Peyer's patch (tissue), 4 donors: ENCODE measurements around the gene GPRIN3.

Experiments used
- CTCF ChIP-seq, 6 experiments: fragments of 450-650 bp in 4 of 6; fragments of 200-600 bp in 2 of 6; sonication (generic) in 1 of 6; IDR thresholded peaks; one replicate each; pipeline ENCODE4 v1.5.1; 2017 to 2019; ENCODE audit warnings: antibody characterized with exemption in 6 of 6, mild to moderate bottlenecking in 3 of 6, moderate library complexity in 1 of 6
- POLR2A ChIP-seq, 2 donors: fragments of 450-650 bp; IDR thresholded peaks; one replicate each; pipeline ENCODE4 v1.5.1; 2017; ENCODE audit warnings: antibody characterized with exemption in 2 of 2, mild to moderate bottlenecking in 2 of 2, moderate library complexity in 2 of 2

DNA sequence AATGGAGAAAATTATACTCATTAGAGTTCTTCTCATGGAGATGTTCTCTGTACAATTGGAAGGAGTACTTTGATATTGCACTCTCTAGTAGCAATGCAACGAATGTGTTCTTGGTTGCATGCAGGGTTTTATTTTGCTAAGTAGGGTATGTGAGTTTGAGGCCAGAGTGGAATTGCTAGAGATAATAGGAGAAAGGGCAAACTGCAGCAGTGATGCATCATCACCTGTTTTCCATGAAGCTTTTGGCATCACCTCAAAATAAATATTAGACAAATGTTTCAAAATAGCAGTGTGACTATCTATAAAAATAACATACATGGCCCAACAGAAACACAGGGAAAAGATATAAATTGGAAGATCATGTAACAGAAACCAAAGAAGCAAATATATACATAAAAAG lies 103.0 kb downstream of the GPRIN3 start:
- no peak for TF ChIP-seq CTCF (IDR thresholded peaks at IDR 0.05)
- no peak for TF ChIP-seq POLR2A (IDR thresholded peaks at IDR 0.05)
